AG09319 (cell line): ENCODE results near the gene GRN.

Source experiments
- DNase-seq: peaks from one replicate; pipeline ENCODE4 v3.0.0-alpha.2; 2010; ENCODE audit warnings: low read depth; ENCODE audit errors: extremely low read depth
- TF ChIP-seq, protein P1 (sequence below): IDR thresholded peaks from 2 replicates; pipeline ENCODE4 v1.5.1; 2011; ENCODE audit warnings: low read depth, mild to moderate bottlenecking, inconsistent platforms, low read length, moderate library complexity

GRN gene

DNA sequence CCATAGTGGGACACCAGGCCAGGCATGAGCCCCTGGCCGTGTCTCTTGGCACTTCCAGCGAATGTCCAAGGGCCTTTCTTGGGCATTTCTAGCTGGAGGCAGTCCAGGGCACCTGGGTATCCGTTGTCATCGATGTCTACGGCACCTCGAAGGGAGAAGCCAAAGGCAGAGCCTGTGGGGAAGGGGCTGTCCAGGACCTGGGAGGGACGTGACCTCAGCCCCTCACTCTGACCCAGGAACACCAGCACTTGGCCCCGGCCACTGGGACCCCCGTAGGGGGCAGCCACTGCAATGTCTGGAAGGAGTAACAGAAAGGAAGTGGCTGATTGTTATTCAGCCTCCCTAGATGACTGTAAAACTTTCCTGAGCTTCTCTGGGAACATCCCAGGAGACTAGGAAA, 35.7 kb downstream of the GRN start:
- TF ChIP-seq, protein P1, sequence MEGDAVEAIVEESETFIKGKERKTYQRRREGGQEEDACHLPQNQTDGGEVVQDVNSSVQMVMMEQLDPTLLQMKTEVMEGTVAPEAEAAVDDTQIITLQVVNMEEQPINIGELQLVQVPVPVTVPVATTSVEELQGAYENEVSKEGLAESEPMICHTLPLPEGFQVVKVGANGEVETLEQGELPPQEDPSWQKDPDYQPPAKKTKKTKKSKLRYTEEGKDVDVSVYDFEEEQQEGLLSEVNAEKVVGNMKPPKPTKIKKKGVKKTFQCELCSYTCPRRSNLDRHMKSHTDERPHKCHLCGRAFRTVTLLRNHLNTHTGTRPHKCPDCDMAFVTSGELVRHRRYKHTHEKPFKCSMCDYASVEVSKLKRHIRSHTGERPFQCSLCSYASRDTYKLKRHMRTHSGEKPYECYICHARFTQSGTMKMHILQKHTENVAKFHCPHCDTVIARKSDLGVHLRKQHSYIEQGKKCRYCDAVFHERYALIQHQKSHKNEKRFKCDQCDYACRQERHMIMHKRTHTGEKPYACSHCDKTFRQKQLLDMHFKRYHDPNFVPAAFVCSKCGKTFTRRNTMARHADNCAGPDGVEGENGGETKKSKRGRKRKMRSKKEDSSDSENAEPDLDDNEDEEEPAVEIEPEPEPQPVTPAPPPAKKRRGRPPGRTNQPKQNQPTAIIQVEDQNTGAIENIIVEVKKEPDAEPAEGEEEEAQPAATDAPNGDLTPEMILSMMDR, result no peak
- DNase-seq, result no peak

DNA sequence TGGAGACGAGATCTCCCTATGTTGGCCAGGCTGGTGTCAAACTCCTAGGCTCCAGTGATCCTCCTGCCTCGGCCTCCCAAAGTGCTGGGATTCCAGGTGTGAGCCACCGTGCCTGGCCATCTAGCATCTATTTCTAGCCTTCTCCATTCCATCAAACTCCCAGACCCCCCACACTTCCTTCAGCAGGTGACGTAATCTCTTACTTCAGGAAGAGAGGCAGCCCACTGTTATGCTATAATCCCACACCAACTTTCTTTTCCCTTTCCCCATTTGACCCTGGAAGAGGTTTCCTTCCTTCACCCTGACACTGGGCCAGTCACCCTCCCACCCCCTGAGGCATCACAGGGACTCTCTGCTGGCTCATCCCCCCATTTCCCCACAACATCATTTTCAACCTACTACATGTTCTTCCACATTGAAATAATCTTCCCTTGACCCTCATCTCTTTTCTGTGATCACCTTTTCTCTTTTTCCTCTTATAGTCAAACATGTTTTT, 36.8 kb downstream of the GRN start:
- TF ChIP-seq, protein P1, result no peak
- no peak for DNase-seq

DNA sequence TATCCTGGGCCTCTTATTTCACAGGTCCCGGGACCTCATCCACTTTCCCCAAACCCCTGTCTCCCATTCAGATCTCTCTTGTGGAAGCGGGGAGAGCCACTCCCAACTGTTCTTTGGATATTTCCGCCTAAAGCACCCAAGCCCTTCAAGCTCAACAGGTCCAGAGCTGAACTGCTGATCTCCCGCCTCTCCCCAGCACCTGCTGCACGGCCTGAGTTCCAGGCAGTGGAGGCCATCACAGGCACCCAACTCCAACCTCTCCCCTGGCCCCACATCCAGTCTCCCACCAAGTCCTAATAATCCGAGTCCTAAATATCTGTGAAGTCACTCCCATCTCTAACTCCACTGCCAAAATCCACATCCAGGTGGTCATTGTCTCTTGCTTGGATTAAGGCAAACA, 37.8 kb downstream of the GRN start:
- TF ChIP-seq, protein P1, result no peak
- DNase-seq, result no peak

DNA sequence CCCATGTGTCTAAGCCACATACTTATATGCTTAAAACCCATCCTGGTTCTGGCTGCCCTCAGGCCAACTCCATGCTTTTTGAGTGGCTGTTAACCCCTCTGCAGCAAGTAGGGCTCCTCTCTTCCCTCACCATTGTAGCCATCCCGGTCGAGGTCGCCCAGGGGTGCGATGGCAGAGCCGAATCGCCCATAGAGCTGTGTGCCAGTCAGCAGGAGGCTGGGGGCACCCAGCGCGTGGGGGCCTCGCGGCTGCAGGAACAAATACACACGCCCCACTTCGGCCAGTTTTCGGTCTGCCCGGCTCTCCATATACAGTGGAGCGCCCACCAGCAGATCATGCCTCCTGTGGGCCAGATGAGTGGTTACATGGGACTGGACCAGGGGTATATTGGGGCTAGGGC, 38.3 kb downstream of the GRN start:
- no peak for DNase-seq
- TF ChIP-seq, protein P1, result no peak

DNA sequence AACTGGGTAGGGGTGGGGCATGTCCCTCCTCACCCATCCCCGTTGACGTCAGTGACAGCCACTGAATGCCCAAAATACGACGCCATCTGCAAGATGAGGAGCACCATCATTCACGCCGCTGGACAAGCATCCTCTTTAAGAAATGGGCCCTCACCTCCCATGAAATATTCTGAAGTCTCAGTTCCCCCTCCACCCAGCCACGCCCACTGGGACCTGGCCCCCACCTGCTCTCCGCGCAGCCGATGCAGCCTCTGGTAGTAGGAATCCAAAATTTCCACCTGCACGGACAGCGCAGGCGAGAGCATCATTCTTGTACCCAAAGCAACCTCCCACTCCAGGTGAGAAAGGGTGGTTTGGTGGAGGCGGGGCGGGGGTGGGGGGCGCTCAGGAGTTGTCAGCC, 38.8 kb downstream of the GRN start:
- DNase-seq, result no peak
- TF ChIP-seq, protein P1, result no peak

DNA sequence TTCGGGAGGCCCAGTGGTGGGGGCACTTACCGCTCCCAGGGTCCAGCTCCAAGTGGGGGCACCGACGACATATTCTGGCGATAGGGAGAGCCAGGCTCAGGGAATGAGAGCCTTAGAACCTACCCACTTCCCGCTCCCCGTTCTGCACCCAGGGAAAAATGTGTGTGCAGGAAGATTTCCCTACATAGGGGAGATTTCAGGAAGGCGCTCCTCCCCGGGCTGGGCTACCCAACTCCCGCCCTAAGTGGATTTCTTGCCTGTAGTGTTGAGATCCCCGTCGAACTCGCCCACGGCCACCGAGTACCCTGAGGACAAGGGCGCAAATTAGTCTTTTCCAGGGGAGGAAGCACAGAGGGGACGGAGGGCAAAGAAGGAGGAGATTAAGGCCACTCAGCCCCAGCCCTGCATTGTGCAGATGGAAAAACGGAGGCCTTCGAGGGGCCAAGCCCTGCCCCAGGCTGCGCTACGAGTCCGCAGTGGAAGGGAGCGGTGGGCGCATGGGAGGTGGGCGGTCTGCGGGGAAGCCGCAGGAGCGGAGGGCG, 39.2 kb downstream of the GRN start:
- no peak for DNase-seq
- TF ChIP-seq, protein P1, result no peak

DNA sequence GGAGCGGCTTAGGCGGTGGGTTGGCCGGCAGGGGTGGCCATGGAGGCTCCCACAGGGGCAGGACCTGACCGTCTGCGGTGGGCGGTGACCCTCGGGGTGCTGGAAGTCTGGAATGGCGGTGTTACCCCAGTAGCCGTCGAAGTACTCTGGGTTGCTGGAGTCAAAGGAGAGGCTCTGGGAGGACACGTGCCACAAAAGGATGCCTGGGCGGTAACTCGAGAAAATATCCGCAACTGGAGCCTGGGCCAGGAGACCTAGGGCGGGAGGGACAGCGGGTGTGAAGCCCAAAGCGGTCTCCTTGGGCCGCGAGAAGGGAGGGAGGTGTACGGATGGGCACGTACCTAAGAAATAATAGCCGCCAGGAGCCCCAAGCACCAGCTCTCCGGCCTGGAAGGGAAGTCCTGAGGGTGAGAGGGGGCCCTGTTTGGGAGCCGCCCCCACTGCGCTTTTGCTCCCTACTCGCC, 39.8 kb downstream of the GRN start:
- TF ChIP-seq, protein P1, result no peak
- DNase-seq, result no peak
